GM19324 (cell line): ENCODE measurements around the gene NPAS1.
"Not testable (repeated sequence)": the region's sequence is repeated elsewhere in the genome, so short reads cannot be mapped to it uniquely, and the experiment has no call there.

Source experiments
- ATAC-seq: cut with Tn5 transposase; IDR thresholded peaks from one replicate; pipeline ENCODE4 v1.9.1; 2021; ENCODE audit warnings: mild to moderate bottlenecking, moderate library complexity; ENCODE audit not compliant: unreplicated experiment, low FRiP score

The NPAS1 gene

GRCh38 chr19:47073574-47073973 is 53.9 kb downstream of the NPAS1 start:
- no peak for ATAC-seq

- ATAC-seq, result no peak
Measured at GRCh38 chr19:47074621-47075020, 55.0 kb downstream of the NPAS1 start.

- no peak for ATAC-seq
Measured at GRCh38 chr19:47075179-47075810, 55.7 kb downstream of the NPAS1 start.

DNA sequence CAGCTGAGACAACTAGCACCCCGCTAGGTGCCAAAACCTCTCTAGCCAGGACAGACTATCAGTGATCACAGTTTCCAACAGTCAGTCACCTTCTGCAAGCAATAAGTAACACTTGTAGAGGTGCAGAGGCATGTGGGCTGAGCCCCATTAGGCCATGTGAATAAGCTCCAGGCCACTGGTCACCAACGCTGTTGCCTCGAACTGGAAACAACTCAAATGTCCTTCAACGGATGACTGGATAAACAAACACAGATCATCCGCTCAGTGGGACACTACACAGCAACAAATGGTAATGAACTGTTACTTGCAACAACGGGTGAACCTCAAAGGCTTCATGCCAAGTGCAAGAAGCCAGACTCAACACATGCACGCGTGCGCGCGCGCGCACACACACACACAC is 56.3 kb downstream of the NPAS1 start:
- no peak for ATAC-seq

GRCh38 chr19:47078351-47078750 is 58.7 kb downstream of the NPAS1 start:
- ATAC-seq, result not testable (repeated sequence)

- ATAC-seq, result no peak
Measured at GRCh38 chr19:47081095-47081494, 61.5 kb downstream of the NPAS1 start.

- no peak for ATAC-seq
Measured at GRCh38 chr19:47082493-47082892, 62.9 kb downstream of the NPAS1 start.

DNA sequence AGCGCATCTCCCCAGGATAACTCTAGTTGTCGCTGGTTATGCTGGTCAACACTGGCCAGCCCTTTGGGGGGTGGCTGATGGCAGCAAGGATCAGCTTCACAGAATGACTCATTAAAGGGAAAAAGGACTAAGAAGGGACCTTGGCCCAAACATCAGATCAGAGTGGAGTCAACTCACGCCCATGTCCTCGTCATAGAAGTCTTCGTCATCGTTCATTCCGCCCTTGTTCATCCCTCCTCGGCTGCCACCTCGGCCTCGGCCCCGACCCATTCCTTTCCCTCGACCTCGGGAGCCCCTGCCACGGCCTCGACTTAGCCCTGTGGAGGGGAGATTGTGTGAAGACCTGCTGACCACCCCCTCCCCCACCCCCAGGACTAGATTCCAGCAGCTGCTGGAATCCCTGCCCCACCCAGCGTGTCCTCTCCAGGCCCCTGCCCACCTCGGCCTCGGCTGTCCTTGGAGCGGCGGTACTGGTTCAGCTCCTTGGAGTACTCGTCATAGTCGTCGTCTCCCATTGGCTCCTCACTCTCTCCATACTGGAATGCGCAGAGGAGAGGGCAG is 65.3 kb downstream of the NPAS1 start:
- ATAC-seq, result no peak

DNA sequence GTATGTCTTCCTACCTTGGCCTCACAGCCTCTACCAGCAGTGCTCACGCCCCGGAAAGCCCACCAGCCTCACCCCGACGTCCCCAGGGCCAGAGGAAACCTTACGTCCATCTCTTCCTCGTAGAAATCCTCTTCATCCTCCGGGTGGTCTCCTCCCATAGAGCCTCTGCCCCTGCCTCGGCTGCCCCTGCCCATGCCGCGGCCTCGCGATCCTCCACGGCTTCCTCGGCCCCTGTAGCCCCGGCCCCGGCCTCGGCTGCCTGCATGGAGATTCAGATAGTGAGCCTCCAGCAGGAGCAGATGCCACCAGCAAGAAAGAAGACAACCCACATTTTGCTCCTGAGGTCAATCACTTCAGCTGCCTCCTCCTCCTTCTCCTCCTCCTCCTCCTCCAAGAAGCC is 66.6 kb downstream of the NPAS1 start:
- ATAC-seq, result no peak

GRCh38 chr19:47089767-47090350 is 70.2 kb downstream of the NPAS1 start:
- no peak for ATAC-seq

- ATAC-seq, result no peak
Measured at GRCh38 chr19:47093254-47093653, 73.6 kb downstream of the NPAS1 start.

GRCh38 chr19:47093841-47094240 is 74.2 kb downstream of the NPAS1 start:
- ATAC-seq, result no peak

- no peak for ATAC-seq
Measured at GRCh38 chr19:47094557-47095475, 75.2 kb downstream of the NPAS1 start.
